GM15510 (cell line): Measurements from ENCODE around the gene PBOV1.

ENCODE experiments used
- POLR2A ChIP-seq: IDR thresholded peaks from 3 replicates; pipeline ENCODE4 v1.6.1; 2011; ENCODE audit warnings: borderline replicate concordance; ENCODE audit not compliant: insufficient read length; ENCODE audit errors: extremely low read depth

Gene PBOV1

GRCh38 chr6:138226700-138227315, 8.5 kb upstream of the PBOV1 start:
- no peak for TF ChIP-seq POLR2A

DNA sequence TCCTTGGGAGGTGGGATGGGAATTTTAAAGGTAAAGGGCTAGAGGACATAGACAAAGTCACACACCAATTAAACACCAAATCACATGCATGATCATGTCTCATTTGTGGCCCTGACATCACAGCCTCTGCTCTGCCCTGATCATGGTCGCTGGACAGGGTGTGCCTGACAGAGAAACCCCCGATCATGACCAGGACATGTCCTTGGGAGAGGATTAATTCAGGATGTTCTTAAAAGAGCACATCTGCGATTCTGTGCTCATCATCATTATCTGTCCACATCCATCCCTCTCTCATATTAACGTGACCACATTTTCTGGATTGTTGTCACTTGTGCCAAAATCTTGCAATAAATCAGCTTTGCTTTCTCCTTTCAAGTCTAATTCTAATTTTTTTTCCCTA, 7.7 kb upstream of the PBOV1 start:
- no peak for TF ChIP-seq POLR2A

GRCh38 chr6:138222901-138223546, 4.7 kb upstream of the PBOV1 start:
- no peak for TF ChIP-seq POLR2A

GRCh38 chr6:138219901-138220300, 1.6 kb upstream of the PBOV1 start:
- no peak for TF ChIP-seq POLR2A

DNA sequence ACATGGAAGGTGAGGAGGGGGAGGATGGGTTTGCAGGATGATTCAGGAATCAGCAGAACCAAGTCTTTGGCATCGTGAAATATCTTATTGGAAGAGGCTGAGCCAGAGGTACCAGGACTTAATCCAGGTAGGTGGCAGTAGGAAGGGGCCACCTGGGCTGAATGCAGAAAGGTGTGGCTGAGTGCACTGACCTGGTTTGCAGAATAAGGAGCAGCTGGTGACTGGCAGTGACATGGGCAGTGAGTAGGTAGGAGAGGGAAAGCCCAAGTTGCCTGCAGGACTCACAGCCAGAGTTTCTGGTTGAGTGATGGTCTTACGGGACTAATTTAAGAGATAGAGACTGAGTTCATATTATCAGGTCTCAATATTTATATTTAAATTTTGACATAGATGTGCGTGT, 1.1 kb upstream of the PBOV1 start:
- no peak for TF ChIP-seq POLR2A

- no peak for TF ChIP-seq POLR2A
Observed at GRCh38 chr6:138215093-138215782, 3.1 kb downstream of the PBOV1 start.

- no peak for TF ChIP-seq POLR2A
Observed at GRCh38 chr6:138211601-138212000, 6.7 kb downstream of the PBOV1 start.

DNA sequence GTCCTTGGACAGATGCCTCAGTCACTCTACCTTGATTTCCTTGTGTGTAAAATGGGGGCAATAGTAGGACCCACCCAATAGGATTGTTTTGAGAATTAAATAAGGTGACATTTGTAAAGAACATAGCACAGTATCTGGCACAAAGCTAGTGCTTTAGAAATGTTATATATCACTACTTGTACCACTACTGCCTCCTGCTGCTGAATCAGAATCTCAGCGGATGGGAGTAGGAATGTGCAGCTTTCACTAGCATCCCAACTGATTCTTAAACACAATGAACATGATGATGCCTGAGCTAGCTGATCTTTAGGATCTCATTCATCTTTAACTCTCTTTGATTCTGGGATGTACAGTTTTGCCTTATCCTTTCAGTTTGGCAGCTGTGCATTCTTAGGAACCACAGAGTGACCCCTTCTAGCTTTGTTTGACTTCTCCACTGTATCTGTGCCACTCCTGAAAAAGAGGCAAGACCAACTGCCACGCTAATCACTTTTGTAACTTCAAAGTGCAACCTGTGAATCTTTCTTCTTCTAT, 7.2 kb downstream of the PBOV1 start:
- TF ChIP-seq POLR2A: no peak

DNA sequence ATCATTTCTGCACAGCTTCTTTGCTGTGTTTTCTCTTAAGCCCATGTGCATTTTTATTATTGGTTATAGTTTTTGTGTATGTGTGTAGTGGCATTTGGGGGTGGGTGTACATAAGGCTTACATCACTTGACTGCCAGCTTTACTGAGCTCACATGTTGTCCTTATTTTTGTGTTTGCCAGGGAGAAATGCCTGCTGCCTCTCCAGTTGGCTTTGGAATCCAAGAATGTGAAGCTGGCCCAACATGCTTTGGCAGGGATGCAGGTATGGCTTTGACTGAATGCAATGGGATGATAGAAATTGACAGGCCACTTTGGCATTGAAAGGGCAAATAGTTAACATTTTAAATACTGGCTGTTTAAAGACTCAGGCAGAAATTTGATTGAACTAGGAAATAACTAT, 11.4 kb downstream of the PBOV1 start:
- no peak for TF ChIP-seq POLR2A

- no peak for TF ChIP-seq POLR2A
Observed at GRCh38 chr6:138205437-138206094, 12.7 kb downstream of the PBOV1 start.

DNA sequence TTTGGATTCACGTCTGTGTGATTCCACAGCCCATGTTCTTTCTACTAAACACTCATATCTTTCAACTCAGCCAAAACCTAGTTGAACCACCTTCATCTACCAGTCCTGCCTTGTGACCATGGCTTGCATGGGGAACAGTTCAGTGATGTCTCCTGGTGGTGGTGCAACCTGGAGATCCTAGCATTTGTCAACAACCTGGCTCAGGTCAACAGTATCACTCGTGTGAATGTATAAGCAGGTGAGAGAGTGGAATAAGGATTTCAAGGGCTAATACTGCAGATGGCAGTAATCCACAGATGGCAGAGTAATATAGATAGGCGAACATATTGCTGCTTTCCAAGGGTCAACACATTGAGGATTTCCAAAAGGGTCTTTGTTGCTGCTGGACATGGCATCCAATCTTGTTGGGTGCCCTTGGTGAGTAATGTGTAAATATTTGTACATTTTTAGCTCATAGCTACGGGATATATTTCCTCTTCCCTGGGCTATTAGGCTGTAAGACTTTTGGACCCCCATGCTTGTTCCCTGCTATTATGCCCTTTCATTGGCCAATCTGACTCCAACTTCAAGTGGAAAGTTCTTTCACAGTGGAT, 13.4 kb downstream of the PBOV1 start:
- TF ChIP-seq POLR2A: no peak

DNA sequence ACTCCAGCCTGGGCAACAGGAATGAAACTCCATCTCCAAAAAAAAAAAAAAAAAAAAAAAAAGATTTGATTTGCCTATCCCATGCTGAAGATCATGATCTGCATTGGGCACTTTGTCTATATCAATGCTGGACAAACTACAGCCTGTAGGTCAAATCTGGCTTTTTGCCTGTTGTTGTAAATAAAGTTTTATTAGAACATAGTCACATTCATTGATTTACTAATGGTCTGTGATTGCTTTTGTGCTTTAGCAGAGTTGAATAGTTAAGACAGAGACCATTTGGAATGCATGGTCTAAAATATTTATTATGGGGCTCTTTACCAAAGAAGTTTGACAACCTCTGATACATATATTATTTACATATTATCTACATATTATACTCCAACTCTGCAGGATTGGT, 14.0 kb downstream of the PBOV1 start:
- TF ChIP-seq POLR2A: no peak

DNA sequence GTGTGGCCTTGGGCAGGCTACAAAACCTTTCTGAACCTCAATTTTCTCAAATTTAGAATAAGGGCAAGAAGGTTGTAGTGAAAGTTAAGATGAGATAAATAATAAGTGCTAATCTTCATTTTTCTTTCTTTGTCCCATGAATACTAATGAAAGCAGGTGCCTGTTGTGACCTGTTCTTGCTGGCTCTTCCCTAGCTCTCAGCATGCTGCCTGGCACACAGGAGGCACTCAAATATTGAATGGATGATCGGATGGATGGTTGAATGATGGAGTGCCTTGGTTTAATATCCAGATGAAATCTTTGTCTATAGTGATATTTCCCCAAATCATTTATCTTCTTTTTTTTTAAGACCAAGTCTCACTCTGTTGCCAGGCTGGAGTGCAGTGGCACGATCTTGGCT, 15.0 kb downstream of the PBOV1 start:
- TF ChIP-seq POLR2A: no peak

DNA sequence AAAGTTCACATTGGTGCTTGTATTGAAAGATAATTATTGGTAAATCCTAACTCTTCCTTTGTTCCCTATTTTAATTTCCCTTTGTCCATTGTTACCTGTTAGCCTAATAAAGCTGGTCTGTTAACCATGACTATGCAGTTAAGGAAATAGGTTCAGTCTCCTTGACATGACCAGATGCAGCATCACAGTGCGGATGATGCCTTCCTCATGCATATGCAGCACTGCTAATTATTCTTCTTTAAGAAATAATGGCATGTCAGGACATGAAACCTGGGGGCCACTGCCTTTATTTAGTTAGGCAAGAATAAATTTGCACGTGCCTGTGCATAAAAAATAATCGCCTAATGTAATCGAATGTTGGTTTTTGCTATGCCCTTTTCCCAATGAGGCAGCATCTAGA, 16.5 kb downstream of the PBOV1 start:
- no peak for TF ChIP-seq POLR2A

DNA sequence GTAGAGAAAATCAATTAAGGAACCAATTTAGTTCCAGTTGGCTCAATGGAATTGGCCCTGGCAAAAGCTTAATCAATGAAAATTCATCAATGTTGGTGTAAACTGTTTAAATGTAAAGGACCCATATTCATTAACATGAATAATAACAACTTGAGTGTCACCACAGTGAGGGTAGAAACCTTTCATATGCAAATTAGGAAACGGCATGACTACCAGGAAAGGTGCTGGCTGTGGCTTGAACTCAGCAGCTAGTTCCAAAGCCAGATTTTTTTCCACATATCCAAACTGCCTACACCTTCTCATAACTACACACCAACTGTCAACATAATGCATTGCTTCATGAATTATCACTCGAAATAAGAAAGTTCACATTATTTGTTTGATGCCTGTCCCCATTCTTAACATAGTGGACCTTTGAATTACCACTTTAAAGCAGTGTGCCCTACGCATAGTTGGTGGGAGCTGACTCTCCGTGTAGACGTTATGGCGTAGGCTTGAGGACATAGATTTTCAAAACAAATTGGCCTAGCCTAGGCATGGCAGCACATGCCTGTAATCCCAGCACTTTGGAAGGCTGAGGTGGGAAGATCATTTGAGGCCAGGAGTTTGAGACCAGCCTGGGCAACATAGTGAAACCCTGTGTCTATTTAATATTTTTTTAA, 19.7 kb downstream of the PBOV1 start:
- no peak for TF ChIP-seq POLR2A

GRCh38 chr6:138197570-138197969, 20.7 kb downstream of the PBOV1 start:
- TF ChIP-seq POLR2A: no peak
